HG03095 (cell line): ENCODE results near the gene TCEAL7.

Experiments used
- ATAC-seq: cut with Tn5 transposase; IDR thresholded peaks from one replicate; pipeline ENCODE4 v1.9.1; 2021; ENCODE audit warnings: moderate library complexity; ENCODE audit not compliant: unreplicated experiment

The TCEAL7 gene

DNA sequence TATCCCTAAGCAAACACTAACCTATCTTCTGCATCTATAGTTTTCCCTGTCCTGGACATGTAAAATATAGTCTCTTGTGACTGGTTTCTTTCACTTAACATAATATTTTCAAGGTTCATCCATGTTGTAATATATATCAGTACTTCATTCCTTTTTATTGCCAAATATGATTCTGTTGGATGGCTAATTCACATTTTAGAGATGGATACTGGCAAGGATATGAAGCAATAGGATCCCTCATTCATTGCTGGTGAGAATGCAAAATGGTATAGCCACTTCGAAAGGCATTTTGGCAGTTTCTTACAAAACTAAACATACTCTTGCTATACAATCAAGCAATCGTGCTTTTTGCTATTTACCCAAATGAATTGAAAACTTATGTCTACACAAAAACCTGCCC lies 33.0 kb downstream of the TCEAL7 start:
- no peak for ATAC-seq

DNA sequence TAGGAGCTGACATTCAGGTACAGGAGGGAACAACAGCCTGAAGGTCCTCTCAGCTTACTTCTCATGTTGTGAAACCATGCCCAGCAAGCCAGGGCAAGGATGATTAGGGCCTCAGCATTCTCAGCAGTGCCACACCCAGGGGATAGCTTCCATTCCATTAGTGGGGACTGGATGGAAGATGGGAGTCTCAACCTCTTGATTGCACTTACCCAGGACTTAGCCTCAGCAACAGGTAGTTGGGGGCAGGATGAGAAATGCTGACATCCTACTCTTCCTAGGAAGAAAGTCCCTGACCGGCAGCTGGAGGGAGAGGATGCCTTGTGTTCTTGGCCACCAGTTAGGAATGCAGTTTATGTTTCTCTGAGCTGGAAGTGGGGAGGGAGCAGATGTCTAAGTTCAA lies 37.5 kb downstream of the TCEAL7 start:
- no peak for ATAC-seq

DNA sequence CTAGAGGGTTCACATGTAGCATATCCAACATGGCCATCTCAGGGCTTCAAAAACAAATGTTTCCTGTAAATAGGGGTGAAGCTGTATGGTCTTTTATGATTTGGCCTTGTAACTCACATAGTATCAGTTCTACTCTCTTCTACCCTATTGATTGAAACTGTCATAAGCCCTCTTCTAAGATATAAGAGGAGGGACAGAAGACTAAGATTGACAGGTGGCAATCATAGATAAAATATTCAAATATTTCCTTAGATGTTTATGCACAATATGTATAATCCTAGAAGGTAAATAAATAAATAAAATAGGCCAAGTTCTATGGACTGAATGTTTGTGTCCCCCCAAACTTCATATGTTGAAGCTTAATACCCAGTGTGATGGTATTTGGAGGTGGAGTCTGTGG lies 39.4 kb downstream of the TCEAL7 start:
- ATAC-seq: no peak

DNA sequence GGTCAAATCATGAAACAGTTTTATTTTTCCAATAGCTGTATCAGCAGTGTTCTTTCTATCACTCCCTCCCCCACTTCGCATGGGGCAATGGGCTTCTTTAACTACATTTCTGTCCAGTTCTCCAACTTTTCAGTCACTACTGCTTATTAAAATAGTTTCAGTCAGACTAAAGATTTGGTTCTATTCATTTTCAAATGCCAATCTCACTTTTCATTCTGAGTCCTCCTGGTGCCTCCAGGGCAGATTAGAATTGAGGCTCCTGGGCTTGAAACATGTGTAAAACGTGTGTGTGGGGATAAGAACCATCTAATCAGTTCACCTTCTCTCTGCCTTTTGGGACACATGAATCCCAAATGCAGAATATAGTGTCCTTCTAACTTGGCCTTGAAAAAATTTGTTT lies 42.8 kb downstream of the TCEAL7 start:
- no peak for ATAC-seq

DNA sequence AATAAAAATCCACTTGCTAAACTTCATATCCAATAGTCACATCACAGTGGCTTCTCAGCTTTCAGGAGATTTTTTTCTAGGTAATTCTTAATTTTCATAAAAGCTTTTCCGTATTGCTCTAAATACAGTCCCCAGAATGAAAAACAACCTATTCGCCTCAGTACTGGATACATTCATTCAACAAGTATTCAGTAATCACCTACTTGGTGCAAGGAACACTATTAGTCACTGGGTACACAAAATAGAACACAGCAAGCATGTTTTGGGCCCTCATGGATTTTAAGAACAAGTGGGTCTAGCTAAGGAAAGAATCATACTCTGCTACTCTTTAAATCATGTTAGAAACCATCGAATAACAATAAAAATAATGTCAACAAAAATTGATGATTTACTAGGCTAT lies 43.5 kb downstream of the TCEAL7 start:
- no peak for ATAC-seq

DNA sequence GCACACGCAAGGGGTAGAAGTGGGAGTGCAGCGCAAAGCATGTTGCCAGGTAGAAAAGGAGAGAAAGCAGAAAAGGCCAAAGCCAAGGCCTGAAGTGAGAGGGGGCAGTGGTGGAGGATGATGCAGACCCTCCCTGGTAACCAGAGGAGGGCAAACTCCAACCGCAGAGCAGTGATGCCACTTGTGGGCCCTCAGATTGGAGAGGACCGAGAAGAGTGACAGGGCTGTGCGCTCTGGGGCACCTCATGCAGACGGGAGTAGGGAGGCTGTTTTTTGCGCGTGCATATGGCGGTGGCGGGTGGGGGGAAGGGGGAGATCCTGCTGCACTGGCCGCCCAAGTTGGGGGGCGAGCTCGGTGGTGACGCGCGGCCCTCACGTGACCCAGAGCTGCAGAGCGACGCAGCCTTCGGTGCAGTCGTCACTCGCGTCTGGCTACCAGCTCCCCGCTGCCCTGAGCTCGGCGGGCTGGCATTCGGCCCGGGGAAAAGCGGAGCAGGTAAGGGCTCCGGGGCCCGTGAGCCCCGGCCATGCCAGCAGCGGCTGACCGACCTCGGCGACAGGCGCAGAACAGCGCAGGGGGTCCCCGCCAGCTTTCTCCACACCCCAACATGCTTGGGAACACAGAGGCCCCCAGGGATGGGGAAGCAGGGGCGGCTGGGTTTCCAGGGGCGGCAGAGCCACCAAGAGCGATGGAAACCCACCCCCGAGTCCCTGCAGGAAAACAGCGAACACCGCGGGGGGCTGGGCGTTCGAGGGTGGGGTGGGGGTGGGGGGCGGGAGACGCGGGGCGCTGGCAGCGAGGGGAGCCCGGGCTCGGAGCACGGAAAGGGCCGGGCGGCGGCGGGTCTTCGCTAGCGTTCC lies 46.3 kb downstream of the TCEAL7 start, which contains the start of gene BEX3:
Gene BEX3, plus strand, starts transcription at position 421 of the 861 bp plus-strand sequence. CDS start 984 bp downstream, outside the sequence.
- ATAC-seq: no peak

- no peak for ATAC-seq
Measured at GRCh38 chrX:103376979-103377324, 46.9 kb downstream of the TCEAL7 start.

DNA sequence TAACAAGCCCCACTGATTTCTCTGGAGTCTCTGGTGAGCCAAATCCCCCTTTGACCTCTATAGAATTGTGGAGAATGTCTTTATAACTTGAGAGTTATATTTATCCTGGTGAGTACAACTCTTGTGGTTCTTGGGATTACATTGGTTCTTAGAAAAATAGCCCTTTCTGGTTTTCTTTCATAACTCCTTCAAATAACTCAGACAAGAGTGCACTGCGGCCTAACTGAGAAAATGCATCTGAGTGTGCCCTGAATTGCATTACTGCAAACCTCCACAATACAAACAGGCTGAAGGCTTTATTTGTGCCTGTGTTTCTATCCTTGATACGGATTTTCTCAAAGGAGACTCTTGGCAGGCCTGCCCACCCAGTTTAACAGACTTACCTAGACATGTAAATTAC lies 49.0 kb downstream of the TCEAL7 start:
- no peak for ATAC-seq
